Skeletal muscle satellite cell (primary cell): ENCODE measurements around the gene OPCML.

Experiments
- H3K27me3 ChIP-seq: 2 replicates; pipeline ENCODE4 v1.7.0; 2013; ENCODE audit warnings: low read length; ENCODE audit not compliant: control insufficient read depth, insufficient read depth
- H3K36me3 ChIP-seq: 2 replicates; pipeline ENCODE4 v1.7.0; 2013; ENCODE audit warnings: mild to moderate bottlenecking, control low read depth, low read length; ENCODE audit not compliant: insufficient read depth
- H3K4me1 ChIP-seq: 2 replicates; pipeline ENCODE4 v1.7.0; 2013; ENCODE audit warnings: low read length; ENCODE audit not compliant: control insufficient read depth, insufficient read depth
- H3K4me2 ChIP-seq: 2 replicates; pipeline ENCODE4 v1.7.0; 2013; ENCODE audit warnings: mild to moderate bottlenecking, low read length
- H3K4me3 ChIP-seq: 2 replicates; pipeline ENCODE4 v1.7.0; 2013; ENCODE audit warnings: low read length
- H3K9ac ChIP-seq: 2 replicates; pipeline ENCODE4 v1.7.0; 2013; ENCODE audit warnings: mild to moderate bottlenecking, low read depth, low read length, moderate library complexity
- H3K9me3 ChIP-seq: replicated peaks from 2 replicates; pipeline ENCODE4 v1.7.0; 2013; ENCODE audit warnings: mild to moderate bottlenecking, control low read depth, low read length

The OPCML gene

GRCh38 chr11:133555034-133555433, 22.7 kb upstream of the OPCML start:
- Histone ChIP-seq H3K27me3 (no peaks in the 10 kb centered on the region), H3K9me3 (peaks cover 14% of the 10 kb centered on the region), H3K9ac (no peak overlapping the region), H3K36me3 (no peaks in the 10 kb centered on the region), H3K4me3 (no peak overlapping the region), H3K4me1 (no peaks in the 10 kb centered on the region), H3K4me2 (no peak overlapping the region)

- Histone ChIP-seq H3K9ac (no peak overlapping the region), H3K4me2 (no peak overlapping the region), H3K27me3 (no peaks in the 10 kb centered on the region), H3K36me3 (no peaks in the 10 kb centered on the region), H3K4me1 (no peaks in the 10 kb centered on the region), H3K4me3 (no peak overlapping the region), H3K9me3 (peaks cover 11% of the 10 kb centered on the region)
These were observed 21.8 kb upstream of the OPCML start for GRCh38 chr11:133553885-133554740.

- Histone ChIP-seq H3K4me1 (no peaks in the 10 kb centered on the region), H3K4me3 (no peak overlapping the region), H3K27me3 (no peaks in the 10 kb centered on the region), H3K36me3 (no peaks in the 10 kb centered on the region), H3K9ac (no peak overlapping the region), H3K4me2 (no peak overlapping the region), H3K9me3 (peaks cover 12% of the 10 kb centered on the region)
These were observed 20.6 kb upstream of the OPCML start for GRCh38 chr11:133552938-133553337.

- Histone ChIP-seq H3K9ac (no peak overlapping the region), H3K36me3 (no peaks in the 10 kb centered on the region), H3K4me2 (no peak overlapping the region), H3K27me3 (no peaks in the 10 kb centered on the region), H3K4me1 (no peaks in the 10 kb centered on the region), H3K9me3 (peaks cover 13% of the 10 kb centered on the region), H3K4me3 (no peak overlapping the region)
These were observed 18.8 kb upstream of the OPCML start for GRCh38 chr11:133551064-133551463.

- Histone ChIP-seq H3K4me1 (no peaks in the 10 kb centered on the region), H3K27me3 (no peaks in the 10 kb centered on the region), H3K4me2 (no peak overlapping the region), H3K4me3 (no peak overlapping the region), H3K9me3 (peaks cover 13% of the 10 kb centered on the region), H3K9ac (no peak overlapping the region), H3K36me3 (no peaks in the 10 kb centered on the region)
These were observed 17.5 kb upstream of the OPCML start for GRCh38 chr11:133549826-133550225.

GRCh38 chr11:133548641-133549040, 16.3 kb upstream of the OPCML start:
- peaks cover 13% of the 10 kb centered on the region for H3K9me3 ChIP-seq
- H3K4me3 ChIP-seq = no peak overlapping the region
- H3K4me2 ChIP-seq = no peak overlapping the region
- H3K4me1 ChIP-seq = no peaks in the 10 kb centered on the region
- H3K36me3 ChIP-seq = no peaks in the 10 kb centered on the region
- no peaks in the 10 kb centered on the region for H3K27me3 ChIP-seq
- no peak overlapping the region for H3K9ac ChIP-seq

- no peaks in the 10 kb centered on the region for H3K36me3 ChIP-seq
- peaks cover 13% of the 10 kb centered on the region for H3K9me3 ChIP-seq
- no peak overlapping the region for H3K4me2 ChIP-seq
- H3K4me1 ChIP-seq = no peaks in the 10 kb centered on the region
- no peak overlapping the region for H3K4me3 ChIP-seq
- H3K9ac ChIP-seq = no peak overlapping the region
- no peaks in the 10 kb centered on the region for H3K27me3 ChIP-seq
These were observed 15.7 kb upstream of the OPCML start for GRCh38 chr11:133547808-133548494.

- Histone ChIP-seq H3K9ac (no peak overlapping the region), H3K36me3 (no peaks in the 10 kb centered on the region), H3K9me3 (peaks cover 13% of the 10 kb centered on the region), H3K4me2 (no peak overlapping the region), H3K4me3 (no peak overlapping the region), H3K4me1 (no peaks in the 10 kb centered on the region), H3K27me3 (no peaks in the 10 kb centered on the region)
These were observed 13.0 kb upstream of the OPCML start for GRCh38 chr11:133545199-133545803.

- H3K9me3 ChIP-seq = peaks cover 7% of the 10 kb centered on the region
- no peak overlapping the region for H3K4me3 ChIP-seq
- H3K4me2 ChIP-seq = no peak overlapping the region
- H3K36me3 ChIP-seq = no peaks in the 10 kb centered on the region
- H3K27me3 ChIP-seq = no peaks in the 10 kb centered on the region
- no peak overlapping the region for H3K9ac ChIP-seq
- H3K4me1 ChIP-seq = no peaks in the 10 kb centered on the region
These were observed 9.4 kb upstream of the OPCML start for GRCh38 chr11:133541720-133542095.

- Histone ChIP-seq H3K4me2 (no peak overlapping the region), H3K4me3 (no peak overlapping the region), H3K27me3 (no peaks in the 10 kb centered on the region), H3K9ac (no peak overlapping the region), H3K36me3 (no peaks in the 10 kb centered on the region), H3K9me3 (peaks cover 7% of the 10 kb centered on the region), H3K4me1 (no peaks in the 10 kb centered on the region)
These were observed 8.9 kb upstream of the OPCML start for GRCh38 chr11:133541021-133541719.

GRCh38 chr11:133536198-133536597, 3.9 kb upstream of the OPCML start:
- Histone ChIP-seq H3K9ac (no peak overlapping the region), H3K4me2 (no peak overlapping the region), H3K36me3 (no peaks in the 10 kb centered on the region), H3K27me3 (no peaks in the 10 kb centered on the region), H3K9me3 (peaks cover 9% of the 10 kb centered on the region), H3K4me1 (no peaks in the 10 kb centered on the region), H3K4me3 (no peak overlapping the region)
